ENCODE data around the gene TMEFF2.
"Not testable (repeated sequence)": the region's sequence is repeated elsewhere in the genome, so short reads cannot be mapped to it uniquely, and the experiment has no call there.

TMEFF2 gene

GRCh38 chr2:192166946-192167345, 27.8 kb downstream of the TMEFF2 start:
- no peak for DNase-seq

GRCh38 chr2:192165842-192166241, 28.9 kb downstream of the TMEFF2 start:
- DNase-seq: no peak

- DNase-seq: peak; percentile 18
Observed at GRCh38 chr2:192162392-192163042, 32.2 kb downstream of the TMEFF2 start.

GRCh38 chr2:192161656-192162290, 33.0 kb downstream of the TMEFF2 start:
- DNase-seq: no peak

- no peak for DNase-seq
Observed at GRCh38 chr2:192159736-192160135, 35.0 kb downstream of the TMEFF2 start.

GRCh38 chr2:192159208-192159607, 35.5 kb downstream of the TMEFF2 start:
- DNase-seq: no peak

- no peak for DNase-seq
Observed at GRCh38 chr2:192157776-192158175, 37.0 kb downstream of the TMEFF2 start.

- no peak for DNase-seq
Observed at GRCh38 chr2:192155511-192156118, 39.1 kb downstream of the TMEFF2 start.

GRCh38 chr2:192153561-192153960, 41.2 kb downstream of the TMEFF2 start:
- DNase-seq: no peak

GRCh38 chr2:192151853-192152252, 42.9 kb downstream of the TMEFF2 start:
- no peak for DNase-seq

- no peak for DNase-seq
Observed at GRCh38 chr2:192150166-192150565, 44.6 kb downstream of the TMEFF2 start.

- no peak for DNase-seq
Observed at GRCh38 chr2:192148620-192149321, 46.0 kb downstream of the TMEFF2 start.

GRCh38 chr2:192148241-192148619, 46.5 kb downstream of the TMEFF2 start:
- no peak for DNase-seq

- DNase-seq: no peak
Observed at GRCh38 chr2:192146069-192147015, 48.4 kb downstream of the TMEFF2 start.

GRCh38 chr2:192145496-192145895, 49.2 kb downstream of the TMEFF2 start:
- no peak for DNase-seq

- DNase-seq: no peak
Observed at GRCh38 chr2:192140236-192140839, 54.4 kb downstream of the TMEFF2 start.

- DNase-seq: no peak
Observed at GRCh38 chr2:192139813-192140212, 54.9 kb downstream of the TMEFF2 start.

- DNase-seq: no peak
Observed at GRCh38 chr2:192137451-192137850, 57.3 kb downstream of the TMEFF2 start.

- DNase-seq: not testable (repeated sequence)
Observed at GRCh38 chr2:192132604-192133003, 62.1 kb downstream of the TMEFF2 start.

- DNase-seq: not testable (repeated sequence)
Observed at GRCh38 chr2:192130312-192130711, 64.4 kb downstream of the TMEFF2 start.

- no peak for DNase-seq
Observed at GRCh38 chr2:192128655-192129054, 66.1 kb downstream of the TMEFF2 start.

GRCh38 chr2:192127434-192127833, 67.3 kb downstream of the TMEFF2 start:
- no peak for DNase-seq
